HL-60 (cell line): ENCODE measurements around the gene PRDM16.
A peak's percentile ranks its signal among the peaks of the same experiment; 100 is the strongest.

Experiments
- DNase-seq, 2 experiments: peaks; one replicate each; pipeline ENCODE4 v3.0.0-alpha.2; 2010 to 2020; ENCODE audit warnings: low read depth in 1 of 2, low spot score in 1 of 2
- H3K27ac ChIP-seq: fragments of 250-450 bp; sonication (Bioruptor Pico); replicated peaks from 2 replicates; pipeline ENCODE4 v1.5.1; 2020; ENCODE audit warnings: mild to moderate bottlenecking, moderate library complexity
- H3K27me3 ChIP-seq: fragments of 250-450 bp; sonication (Bioruptor Pico); 2 replicates; pipeline ENCODE4 v1.5.1; 2021; ENCODE audit warnings: mild to moderate bottlenecking, moderate library complexity; ENCODE audit not compliant: insufficient read depth, poor library complexity, severe bottlenecking
- H3K4me3 ChIP-seq: replicated peaks from 2 replicates; pipeline ENCODE4 v1.5.1; 2011; ENCODE audit warnings: mild to moderate bottlenecking, control low read depth, low read length; ENCODE audit not compliant: insufficient read depth
- CTCF ChIP-seq: IDR thresholded peaks from one replicate; pipeline ENCODE4 v1.5.1; 2011; ENCODE audit warnings: low read length, control low read depth, inconsistent platforms; ENCODE audit not compliant: insufficient read depth
- GABPA ChIP-seq: IDR thresholded peaks from 2 replicates; pipeline ENCODE4 v1.6.1; 2012; ENCODE audit warnings: low read depth
- POLR2AphosphoS5 ChIP-seq: IDR thresholded peaks from 2 replicates; pipeline ENCODE4 v1.6.1; 2012; ENCODE audit warnings: low read depth
- REST ChIP-seq: IDR thresholded peaks from 2 replicates; pipeline ENCODE4 v1.6.1; 2012; ENCODE audit warnings: low read depth; ENCODE audit not compliant: insufficient replicate concordance
- SPI1 ChIP-seq: IDR thresholded peaks from 2 replicates; pipeline ENCODE4 v1.6.1; 2012; ENCODE audit warnings: low read depth, mild to moderate bottlenecking, borderline replicate concordance
- long read RNA-seq: library from polyadenylated mRNA; unstranded; transcript quantifications from one replicate; pipeline ENCODE4 v2.0.0, GENCODE V29; 2020

PRDM16 gene
- long read RNA-seq, result 0 reads

- peaks cover 53% of the 10 kb centered on the region for H3K27me3 ChIP-seq
- TF ChIP-seq REST, result no peak
- no peak within 1 kb of the TSS for H3K4me3 ChIP-seq
- H3K27ac ChIP-seq, result no peak within 1 kb of the TSS
- DNase-seq, result peak in 1 of 2 experiments; percentile 9
Observed at GRCh38 chr1:3068564-3069431, at the start of gene PRDM16. Gene PRDM16, plus strand, starts transcription at chr1:3069203. Its CDS starts 57 bp downstream, at chr1:3069260.

GRCh38 chr1:3019516-3020051, 49.4 kb upstream of the PRDM16 start:
- TF ChIP-seq SPI1 (no peak), GABPA (no peak), CTCF (no peak), POLR2AphosphoS5 (no peak), REST (no peak)
- H3K27me3 ChIP-seq, result no peaks in the 10 kb centered on the region
- no peak overlapping the region for H3K4me3 ChIP-seq
- no peak for DNase-seq
- H3K27ac ChIP-seq, result no peak overlapping the region

- Histone ChIP-seq H3K27ac (no peak overlapping the region), H3K27me3 (no peaks in the 10 kb centered on the region), H3K4me3 (no peak overlapping the region)
- TF ChIP-seq REST, result no peak
- TF ChIP-seq SPI1, result no peak
- no peak for TF ChIP-seq CTCF
- TF ChIP-seq GABPA, result no peak
- TF ChIP-seq POLR2AphosphoS5, result no peak
- no peak for DNase-seq
Observed at GRCh38 chr1:3020263-3020909, 48.6 kb upstream of the PRDM16 start.
